Lower lobe of right lung (tissue), 2 donors: ENCODE measurements around the gene BRIP1. TPM values are rescaled to one million over a fixed set of nuclear protein-coding genes. Genes with fewer than 3 reads are reported as not detected.

Experiments used
- ATAC-seq, 2 donors: fragments of 200-7000 bp; cut with Tn5 transposase; one replicate each; pipeline ENCODE4 v1.9.1; 2020 to 2022; ENCODE audit warnings: mild to moderate bottlenecking in 2 of 2, moderate library complexity in 2 of 2
- DNase-seq: peaks from one replicate; pipeline ENCODE4 v3.0.0-alpha.2; 2020
- H3K27ac ChIP-seq: fragments of 200-600 bp; one replicate; pipeline ENCODE4 v1.8.0; 2022
- H3K27me3 ChIP-seq: fragments of 200-600 bp; one replicate; pipeline ENCODE4 v1.8.0; 2022; ENCODE audit warnings: low read depth
- H3K36me3 ChIP-seq: fragments of 200-600 bp; one replicate; pipeline ENCODE4 v1.8.0; 2022; ENCODE audit warnings: mild to moderate bottlenecking
- H3K4me1 ChIP-seq: fragments of 200-600 bp; one replicate; pipeline ENCODE4 v1.8.0; 2022
- H3K4me3 ChIP-seq: fragments of 200-600 bp; one replicate; pipeline ENCODE4 v1.8.0; 2022; ENCODE audit warnings: mild to moderate bottlenecking
- H3K9me3 ChIP-seq: fragments of 200-600 bp; one replicate; pipeline ENCODE4 v1.8.0; 2022
- CTCF ChIP-seq: fragments of 200-600 bp; IDR thresholded peaks from one replicate; pipeline ENCODE4 v1.8.0; 2022; ENCODE audit warnings: antibody characterized with exemption, mild to moderate bottlenecking
- intact Hi-C: fragments of 100-400 bp; cut with DNase I; formaldehyde crosslinking; loops from one replicate; pipeline ENCODE4 v1.11.0; 2022
- total RNA-seq: library from RNA; stranded (reverse); fragmentation: NEBNext Ultra II Directional; extraction: Animal tissue kit (Norgen Biotek cat#: 25700); gene quantifications from one replicate; pipeline ENCODE4 v1.2.1, GENCODE V29; 2021
- donor health status: DM: no; HTN: yes; CAD: no; lungs with severe emphysema.

BRIP1 gene
- total RNA-seq, 1 donor from 2014 or later, result 0.83 TPM

- Histone ChIP-seq H3K27ac (no peak overlapping the region), H3K9me3 (no peaks in the 10 kb centered on the region), H3K36me3 (no peaks in the 10 kb centered on the region), H3K4me3 (no peak overlapping the region), H3K4me1 (no peaks in the 10 kb centered on the region), H3K27me3 (no peaks in the 10 kb centered on the region)
- no peak for ATAC-seq
- no peak for TF ChIP-seq CTCF
- intact Hi-C loops, result no loop called here
- DNase-seq, result no peak
Observed at GRCh38 chr17:61842899-61843298, 20.4 kb downstream of the BRIP1 start.

- ATAC-seq, result no peak
- H3K4me3 ChIP-seq, result no peak overlapping the region
- H3K27ac ChIP-seq, result no peak overlapping the region
- H3K9me3 ChIP-seq, result no peaks in the 10 kb centered on the region
- TF ChIP-seq CTCF, result no peak
- H3K36me3 ChIP-seq, result no peaks in the 10 kb centered on the region
- intact Hi-C loops, result no loop called here
- DNase-seq, result no peak
- no peaks in the 10 kb centered on the region for H3K27me3 ChIP-seq
- no peaks in the 10 kb centered on the region for H3K4me1 ChIP-seq
Observed at GRCh38 chr17:61839300-61839786, 24.0 kb downstream of the BRIP1 start.

- no peaks in the 10 kb centered on the region for H3K9me3 ChIP-seq
- no peaks in the 10 kb centered on the region for H3K27me3 ChIP-seq
- no peaks in the 10 kb centered on the region for H3K36me3 ChIP-seq
- peak; percentile 74 for TF ChIP-seq CTCF
- ATAC-seq (peak in 1 of 2 donors; percentile 65), DNase-seq (peak; percentile 56)
- no peak overlapping the region for H3K4me3 ChIP-seq
- intact Hi-C loops, result no loop called here
- no peak overlapping the region for H3K27ac ChIP-seq
- no peaks in the 10 kb centered on the region for H3K4me1 ChIP-seq
Observed at GRCh38 chr17:61837175-61838051, 25.9 kb downstream of the BRIP1 start.

- DNase-seq, result no peak
Observed at GRCh38 chr17:61836266-61837174, 26.8 kb downstream of the BRIP1 start.

More at GRCh38 chr17:61836266-61837174, 26.8 kb downstream of the BRIP1 start:
- Histone ChIP-seq H3K9me3 (no peaks in the 10 kb centered on the region), H3K36me3 (no peaks in the 10 kb centered on the region), H3K27me3 (no peaks in the 10 kb centered on the region), H3K4me3 (no peak overlapping the region), H3K4me1 (no peaks in the 10 kb centered on the region), H3K27ac (no peak overlapping the region)
- no peak for TF ChIP-seq CTCF
- ATAC-seq, result no peak
- intact Hi-C loops, result no loop called here
